Eye (tissue), 1 donor: Measurements from ENCODE around the gene NALF2.

Experiments used
- DNase-seq: peaks from one replicate; pipeline ENCODE4 v3.0.0-alpha.2; 2015

The NALF2 gene

GRCh38 chrX:69503782-69504625 lies at the start of gene NALF2:
Gene NALF2 (plus strand): TSS chrX:69504326. CDS start chrX:69505283, 957 bp downstream.
- peak; percentile 87 for DNase-seq

GRCh38 chrX:69457756-69458155 lies 46.4 kb upstream of the NALF2 start:
- DNase-seq, result no peak

DNA sequence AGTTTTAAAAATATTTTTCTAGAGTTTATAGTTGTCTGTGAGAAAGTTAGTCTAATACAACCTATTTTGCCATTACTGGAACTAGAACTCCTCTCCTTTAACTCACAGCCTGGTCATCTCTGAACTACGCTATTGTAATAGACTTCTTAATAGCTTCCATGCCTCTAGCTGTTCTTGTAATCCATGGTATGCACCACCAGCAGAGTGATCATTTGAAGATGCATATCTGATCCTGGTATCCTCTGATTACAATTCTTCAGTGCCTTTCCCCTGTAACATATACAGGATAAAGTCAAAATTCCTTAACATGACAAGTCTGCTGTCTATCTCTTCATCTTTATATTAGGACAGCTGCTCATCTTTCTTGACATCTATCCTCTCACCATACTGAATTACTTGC lies 37.6 kb upstream of the NALF2 start:
- no peak for DNase-seq

DNA sequence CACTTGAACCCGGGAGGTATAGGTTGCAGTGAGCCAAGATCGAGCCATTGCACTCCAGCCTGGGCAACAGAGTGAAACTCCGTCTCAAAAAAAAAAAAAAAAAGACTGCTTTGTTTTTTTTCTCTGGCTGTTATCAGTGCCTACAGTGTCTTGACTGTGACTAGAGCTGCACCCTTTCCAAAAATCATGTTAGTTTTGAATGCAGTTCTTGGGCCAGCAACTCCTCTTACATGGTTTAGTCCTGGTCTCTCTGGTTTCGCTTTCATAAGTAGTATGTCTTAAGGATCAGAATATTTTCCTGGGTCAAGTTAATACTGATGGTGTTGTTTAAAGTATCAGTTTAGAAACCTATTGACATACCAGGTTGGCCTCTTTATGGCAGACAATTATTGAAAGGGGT lies 34.2 kb upstream of the NALF2 start:
- no peak for DNase-seq

DNA sequence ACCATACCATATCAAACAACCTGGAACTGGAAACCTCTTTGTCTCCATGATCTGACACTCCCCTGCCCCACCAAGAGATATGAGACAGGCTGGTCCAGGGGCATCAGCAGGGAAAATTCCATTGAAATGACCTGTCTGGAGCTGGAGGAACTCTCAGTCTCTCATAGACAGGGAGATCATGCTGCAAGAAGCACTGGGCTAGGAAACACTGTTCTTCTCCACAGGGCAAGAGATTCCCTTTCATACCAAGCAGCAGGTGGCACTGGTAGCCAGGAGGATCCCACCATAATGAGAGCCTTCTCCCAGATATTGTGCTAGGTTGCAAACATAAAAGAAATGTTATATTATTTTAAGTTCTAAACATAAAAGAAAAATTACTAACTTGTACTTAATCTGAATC lies 14.5 kb upstream of the NALF2 start:
- no peak for DNase-seq

DNA sequence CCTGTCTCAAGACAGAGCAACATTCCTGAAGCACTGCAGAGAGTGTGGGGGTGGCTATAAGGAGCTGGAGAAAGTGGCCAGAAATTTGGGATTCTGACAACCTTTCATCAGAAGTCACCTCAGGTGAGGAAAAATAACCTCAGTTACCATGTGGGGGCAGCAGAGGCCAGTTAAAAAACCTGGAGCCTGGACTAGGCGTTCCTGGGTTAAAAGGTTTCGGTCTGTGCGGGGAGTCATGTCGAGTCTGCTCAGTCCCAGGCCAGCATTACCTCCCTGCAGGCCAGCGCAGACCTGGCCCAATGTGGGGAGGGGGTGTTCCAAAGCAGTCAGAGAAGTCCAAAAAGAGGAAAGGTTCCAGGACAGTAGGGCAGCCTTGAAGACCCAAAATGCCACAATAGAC lies 10.9 kb upstream of the NALF2 start:
- peak; percentile 56 for DNase-seq

- DNase-seq, result no peak
Measured at GRCh38 chrX:69493766-69494165, 10.4 kb upstream of the NALF2 start.

GRCh38 chrX:69496183-69496582 lies 7.9 kb upstream of the NALF2 start:
- DNase-seq, result no peak

- DNase-seq, result peak; percentile 82
Measured at GRCh38 chrX:69501429-69501828, 2.7 kb upstream of the NALF2 start.

DNA sequence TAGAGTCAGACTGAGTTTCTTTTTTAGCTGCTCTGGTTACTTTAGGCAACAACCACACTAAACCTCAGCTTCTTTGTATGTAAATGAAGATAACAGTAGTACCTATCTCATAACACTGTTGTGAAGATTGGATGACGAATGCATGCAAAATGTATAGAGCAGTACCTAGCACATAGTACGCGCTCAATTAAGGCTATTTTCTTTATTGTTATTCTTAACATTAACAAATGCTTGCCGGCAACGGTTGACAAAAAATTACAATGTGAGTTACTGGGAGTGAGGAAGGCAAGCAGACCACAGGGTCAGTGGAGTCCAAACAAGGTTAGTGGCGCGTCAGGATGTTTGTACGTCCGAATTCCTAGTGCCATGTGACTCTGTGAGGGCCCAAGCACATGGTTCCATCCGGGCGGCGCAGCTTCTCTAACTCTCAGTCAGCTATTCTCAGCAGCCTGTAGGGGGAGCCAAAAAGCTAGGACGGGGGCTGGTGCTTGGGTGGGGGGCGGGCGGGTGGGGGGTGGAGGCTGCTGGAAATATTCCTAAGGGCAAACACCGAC lies 821 bp upstream of the NALF2 start:
- no peak for DNase-seq

DNA sequence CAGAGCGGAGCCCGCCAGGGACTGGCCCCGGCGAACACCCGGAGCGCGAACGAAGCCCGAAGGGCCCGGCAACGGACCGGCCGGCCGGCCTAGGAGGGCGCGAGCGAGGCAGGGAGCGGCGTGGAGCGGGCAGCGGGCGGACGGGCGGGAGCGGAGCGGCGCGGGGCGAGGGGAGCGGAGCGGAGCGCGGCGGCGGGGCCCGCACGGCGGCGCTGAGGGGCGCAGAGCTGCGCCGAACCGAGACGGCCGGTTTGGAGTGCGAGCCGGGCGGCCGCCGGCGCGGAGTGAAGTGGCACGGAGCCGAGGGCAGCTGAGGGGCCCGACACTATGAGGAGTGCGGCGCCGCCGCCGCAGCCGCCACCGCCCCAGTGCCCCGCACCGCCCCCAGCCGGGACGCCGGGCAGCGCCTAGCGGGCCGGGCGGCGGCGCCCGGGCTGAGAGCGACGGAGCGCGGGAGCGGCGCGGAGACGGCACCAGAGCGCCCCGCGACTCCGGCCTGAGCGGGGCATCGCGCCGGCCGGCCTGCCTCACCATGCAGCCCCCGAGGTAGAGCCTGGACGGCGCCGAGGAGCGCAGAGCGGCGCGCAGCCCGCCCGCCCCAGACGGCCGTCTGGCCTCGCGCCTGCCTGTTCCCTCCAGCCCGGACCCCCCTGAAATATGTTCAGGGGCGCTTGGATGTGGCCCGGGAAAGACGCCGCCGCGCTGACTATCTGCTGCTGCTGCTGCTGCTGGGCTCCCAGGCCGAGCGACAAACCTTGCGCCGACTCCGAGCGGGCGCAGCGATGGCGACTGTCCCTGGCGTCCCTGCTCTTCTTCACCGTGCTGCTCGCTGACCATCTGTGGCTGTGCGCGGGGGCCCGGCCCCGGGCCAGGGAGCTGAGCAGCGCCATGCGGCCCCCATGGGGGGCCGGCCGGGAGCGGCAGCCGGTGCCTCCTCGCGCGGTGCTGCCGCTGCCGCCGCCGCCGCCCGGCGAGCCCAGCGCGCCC lies 793 bp downstream of the NALF2 start:
- DNase-seq, result peak; percentile 30

GRCh38 chrX:69505772-69506616 lies 1.9 kb downstream of the NALF2 start:
- no peak for DNase-seq

- DNase-seq, result no peak
Measured at GRCh38 chrX:69506617-69507499, 2.7 kb downstream of the NALF2 start.

GRCh38 chrX:69507500-69507789 lies 3.3 kb downstream of the NALF2 start:
- no peak for DNase-seq

GRCh38 chrX:69508610-69509009 lies 4.5 kb downstream of the NALF2 start:
- DNase-seq, result no peak

- no peak for DNase-seq
Measured at GRCh38 chrX:69510137-69510715, 6.1 kb downstream of the NALF2 start.

- DNase-seq, result no peak
Measured at GRCh38 chrX:69510914-69511513, 6.9 kb downstream of the NALF2 start.

DNA sequence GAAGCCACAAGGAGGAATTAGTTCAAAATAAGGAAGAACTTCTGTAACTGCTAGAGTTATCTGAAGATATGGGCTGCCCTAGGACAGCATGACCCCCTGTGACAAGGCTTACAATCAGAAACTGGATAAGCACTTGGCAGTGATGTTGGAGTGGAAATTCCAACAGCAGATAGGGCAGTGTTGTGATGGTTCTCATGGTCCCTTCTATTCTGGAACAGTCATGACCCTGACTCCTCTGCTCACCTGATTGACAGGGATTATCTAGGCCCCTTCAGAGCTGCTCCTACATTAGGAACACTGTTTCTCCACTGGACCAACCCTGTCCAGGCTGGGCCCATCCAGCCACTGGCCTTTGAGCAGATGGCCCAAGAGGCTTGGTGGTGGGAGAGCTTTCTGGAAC lies 17.9 kb downstream of the NALF2 start:
- no peak for DNase-seq

DNA sequence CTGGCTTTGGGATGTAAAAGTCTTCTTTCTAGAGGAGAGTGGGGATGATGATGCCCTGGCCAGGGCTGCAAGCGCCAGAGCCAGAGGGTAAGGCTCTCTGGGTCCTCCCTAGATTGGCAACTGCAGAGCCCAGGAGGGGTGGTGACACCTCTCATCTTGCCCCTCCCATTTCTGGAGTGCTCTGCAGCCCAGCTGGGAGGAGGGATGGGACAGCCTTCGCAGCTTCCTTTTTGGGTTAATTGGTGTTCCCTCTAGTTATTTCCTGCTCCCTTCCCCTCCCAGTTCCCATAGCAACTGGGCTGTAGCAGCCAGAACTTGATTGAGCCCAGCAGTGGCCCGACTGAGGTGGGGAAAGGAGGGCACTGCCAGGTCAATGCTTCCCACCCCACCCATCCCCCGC lies 19.2 kb downstream of the NALF2 start:
- no peak for DNase-seq

DNA sequence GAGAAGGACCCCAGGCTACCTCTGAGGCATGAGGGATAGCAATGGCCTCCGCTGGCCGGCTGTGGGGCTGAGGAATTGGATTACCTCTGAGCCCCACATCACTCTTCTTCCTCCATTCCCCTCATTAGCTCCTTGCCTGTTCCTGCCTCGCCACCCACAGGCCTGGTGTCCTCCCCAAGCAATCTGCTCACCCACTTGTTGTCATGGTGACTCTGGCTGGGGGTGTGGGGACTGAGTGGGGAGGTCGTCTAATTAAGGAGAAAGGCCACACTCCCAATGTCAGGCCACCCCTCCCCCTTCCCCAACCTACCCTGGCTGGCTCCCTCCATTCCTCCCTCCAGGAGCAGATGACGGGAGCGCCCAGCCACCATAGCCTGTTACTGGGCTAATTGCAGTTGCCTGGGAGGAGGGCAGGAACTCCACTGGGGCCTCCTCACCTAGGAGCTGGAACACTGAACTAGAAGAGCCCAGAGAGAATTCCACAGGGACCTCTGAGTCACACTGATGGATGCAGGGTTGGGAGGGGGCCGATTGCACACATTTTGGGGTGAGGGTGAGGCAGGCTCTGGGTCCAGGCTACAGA lies 20.7 kb downstream of the NALF2 start:
- DNase-seq, result peak; percentile 52
